Neutrophil (primary cell): Measurements from ENCODE around the gene SYNPR.
"Not testable (repeated sequence)": the region's sequence is repeated elsewhere in the genome, so short reads cannot be mapped to it uniquely, and the experiment has no call there.

Source experiments
- H3K27ac ChIP-seq: fragments of 200-600 bp; sonication (generic); 2 replicates; pipeline ENCODE4 v1.5.1; 2016; ENCODE audit warnings: mild to moderate bottlenecking, moderate library complexity
- H3K27me3 ChIP-seq: fragments of 200-600 bp; sonication (generic); 2 replicates; pipeline ENCODE4 v1.6.0; 2016; ENCODE audit warnings: mild to moderate bottlenecking
- H3K36me3 ChIP-seq: fragments of 200-600 bp; sonication (generic); 2 replicates; pipeline ENCODE4 v1.5.1; 2017
- H3K4me1 ChIP-seq, 2 experiments: fragments of 200-600 bp in 1 of 2; sonication (generic) in 1 of 2; 1 replicate in 1 of 2; 2 replicates in 1 of 2; pipeline versions ENCODE4 v1.5.1 to v1.6.1; 2013 to 2016; ENCODE audit warnings: low read depth in 1 of 2, low read length in 1 of 2, mild to moderate bottlenecking in 1 of 2, moderate library complexity in 1 of 2; ENCODE audit not compliant: control insufficient read depth in 1 of 2, insufficient read depth in 1 of 2
- H3K4me3 ChIP-seq, 2 experiments: fragments of 200-600 bp in 1 of 2; sonication (generic) in 1 of 2; 1 replicate in 1 of 2; 2 replicates in 1 of 2; pipeline ENCODE4 v1.5.1; 2013 to 2016; ENCODE audit warnings: low read depth in 1 of 2, low read length in 1 of 2, mild to moderate bottlenecking in 1 of 2, moderate library complexity in 1 of 2
- H3K9me3 ChIP-seq: fragments of 200-600 bp; sonication (generic); 2 replicates; pipeline ENCODE4 v1.5.1; 2016
- TF ChIP-seq, protein P1 (sequence below): fragments of 200-600 bp; sonication (generic); IDR thresholded peaks from 2 replicates; pipeline ENCODE4 v1.5.1; 2016; ENCODE audit warnings: antibody characterized with exemption

SYNPR gene

DNA sequence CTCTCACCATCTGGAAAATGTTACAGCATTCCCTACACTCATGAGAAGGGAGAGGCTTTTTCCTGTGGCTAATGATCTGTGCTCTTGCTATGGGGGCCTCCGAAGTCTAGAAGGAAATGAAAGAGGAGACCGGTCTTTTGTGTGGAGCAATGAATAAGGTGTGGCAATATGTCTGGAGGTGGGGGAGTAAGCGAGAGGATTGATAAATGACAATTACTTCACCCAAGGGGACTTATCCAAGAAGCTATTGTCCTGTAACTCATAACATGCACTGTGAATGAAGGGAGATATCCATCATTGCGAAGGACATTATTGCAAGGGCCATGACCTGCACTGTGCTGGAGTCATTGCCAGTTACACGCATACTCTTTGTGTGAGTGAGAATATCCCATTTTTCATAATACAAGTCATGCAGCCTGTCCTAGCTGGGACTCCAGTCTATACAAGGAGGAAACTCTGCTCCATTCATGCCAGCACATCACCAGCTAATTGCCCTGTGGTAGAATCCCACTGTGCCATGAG lies 37.7 kb upstream of the SYNPR start:
- Histone ChIP-seq H3K9me3 (no peaks in the 10 kb centered on the region), H3K27me3 (no peaks in the 10 kb centered on the region), H3K27ac (no peak overlapping the region), H3K36me3 (no peaks in the 10 kb centered on the region), H3K4me3 (no peak overlapping the region), H3K4me1 (no peaks in the 10 kb centered on the region)
- TF ChIP-seq, protein P1, sequence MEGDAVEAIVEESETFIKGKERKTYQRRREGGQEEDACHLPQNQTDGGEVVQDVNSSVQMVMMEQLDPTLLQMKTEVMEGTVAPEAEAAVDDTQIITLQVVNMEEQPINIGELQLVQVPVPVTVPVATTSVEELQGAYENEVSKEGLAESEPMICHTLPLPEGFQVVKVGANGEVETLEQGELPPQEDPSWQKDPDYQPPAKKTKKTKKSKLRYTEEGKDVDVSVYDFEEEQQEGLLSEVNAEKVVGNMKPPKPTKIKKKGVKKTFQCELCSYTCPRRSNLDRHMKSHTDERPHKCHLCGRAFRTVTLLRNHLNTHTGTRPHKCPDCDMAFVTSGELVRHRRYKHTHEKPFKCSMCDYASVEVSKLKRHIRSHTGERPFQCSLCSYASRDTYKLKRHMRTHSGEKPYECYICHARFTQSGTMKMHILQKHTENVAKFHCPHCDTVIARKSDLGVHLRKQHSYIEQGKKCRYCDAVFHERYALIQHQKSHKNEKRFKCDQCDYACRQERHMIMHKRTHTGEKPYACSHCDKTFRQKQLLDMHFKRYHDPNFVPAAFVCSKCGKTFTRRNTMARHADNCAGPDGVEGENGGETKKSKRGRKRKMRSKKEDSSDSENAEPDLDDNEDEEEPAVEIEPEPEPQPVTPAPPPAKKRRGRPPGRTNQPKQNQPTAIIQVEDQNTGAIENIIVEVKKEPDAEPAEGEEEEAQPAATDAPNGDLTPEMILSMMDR: no peak

DNA sequence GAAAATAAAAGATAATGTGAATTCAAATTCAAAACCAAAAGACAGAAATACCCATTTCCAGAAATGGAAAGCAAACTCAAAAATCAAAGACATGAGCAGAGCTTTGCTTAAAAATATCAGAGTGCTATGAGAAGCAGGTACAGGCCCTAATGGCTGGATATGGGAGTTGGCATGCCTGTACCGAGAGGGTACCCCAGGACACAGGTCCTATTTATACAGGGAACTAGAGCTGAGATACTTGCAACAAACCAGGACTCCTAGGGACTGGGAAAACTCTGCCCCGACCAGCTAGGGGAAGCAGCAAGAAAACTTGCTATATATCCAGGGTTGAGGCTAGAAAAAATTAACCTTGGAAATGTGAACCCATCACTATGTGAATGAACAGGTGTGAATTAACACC lies 36.0 kb upstream of the SYNPR start:
- TF ChIP-seq, protein P1: no peak
- Histone ChIP-seq H3K9me3 (no peaks in the 10 kb centered on the region), H3K27ac (no peak overlapping the region), H3K4me3 (no peak overlapping the region), H3K27me3 (no peaks in the 10 kb centered on the region), H3K36me3 (no peaks in the 10 kb centered on the region), H3K4me1 (no peaks in the 10 kb centered on the region)

DNA sequence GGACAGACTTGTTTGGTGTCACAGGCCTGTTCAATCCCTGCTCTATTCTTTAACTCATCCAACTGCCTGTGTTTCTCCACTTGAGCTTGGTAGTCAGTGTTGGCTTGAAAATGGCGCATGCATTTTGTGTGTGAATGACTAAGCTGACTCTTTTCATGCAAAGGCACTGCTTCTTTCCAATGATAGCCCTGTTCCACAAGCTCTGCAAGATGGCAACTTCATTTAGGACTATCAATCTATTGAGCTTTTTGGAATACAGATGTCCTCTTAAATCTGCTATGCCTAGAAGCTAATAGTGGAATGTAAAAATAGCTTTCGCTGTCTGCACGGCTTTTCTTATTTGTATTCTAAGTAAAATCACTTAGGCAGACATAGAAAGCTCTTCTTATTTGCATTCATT lies 33.6 kb upstream of the SYNPR start:
- H3K4me1 ChIP-seq: no peaks in the 10 kb centered on the region
- no peak overlapping the region for H3K27ac ChIP-seq
- no peaks in the 10 kb centered on the region for H3K9me3 ChIP-seq
- H3K36me3 ChIP-seq: no peaks in the 10 kb centered on the region
- TF ChIP-seq, protein P1: no peak
- no peaks in the 10 kb centered on the region for H3K27me3 ChIP-seq
- no peak overlapping the region for H3K4me3 ChIP-seq

DNA sequence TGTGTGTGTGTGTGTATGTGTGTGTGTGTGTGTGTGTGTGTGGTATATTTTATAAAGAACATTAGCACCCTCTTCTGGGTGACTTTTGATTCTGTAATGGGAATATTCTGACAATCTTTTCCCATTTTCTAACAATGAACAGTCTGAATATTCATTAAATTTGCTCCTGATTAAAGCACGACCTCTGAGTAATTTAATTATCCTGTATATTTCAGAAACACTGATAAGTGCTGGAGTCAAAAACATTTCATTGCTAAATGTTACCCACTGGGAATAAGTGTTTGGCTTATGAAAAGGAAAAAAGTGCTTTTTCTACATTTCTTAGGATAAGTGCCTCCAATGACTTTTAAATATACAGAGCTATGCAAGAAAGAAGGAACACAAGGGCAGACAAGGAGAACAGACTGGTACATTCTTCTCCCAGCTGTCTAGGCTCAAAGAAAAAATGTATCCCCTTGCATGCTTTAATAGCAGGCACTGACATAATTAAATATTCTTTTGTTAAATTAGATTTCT lies 32.3 kb upstream of the SYNPR start:
- no peak overlapping the region for H3K27ac ChIP-seq
- H3K9me3 ChIP-seq: no peaks in the 10 kb centered on the region
- H3K4me3 ChIP-seq: no peak overlapping the region
- TF ChIP-seq, protein P1: no peak
- no peaks in the 10 kb centered on the region for H3K27me3 ChIP-seq
- no peaks in the 10 kb centered on the region for H3K4me1 ChIP-seq
- no peaks in the 10 kb centered on the region for H3K36me3 ChIP-seq

DNA sequence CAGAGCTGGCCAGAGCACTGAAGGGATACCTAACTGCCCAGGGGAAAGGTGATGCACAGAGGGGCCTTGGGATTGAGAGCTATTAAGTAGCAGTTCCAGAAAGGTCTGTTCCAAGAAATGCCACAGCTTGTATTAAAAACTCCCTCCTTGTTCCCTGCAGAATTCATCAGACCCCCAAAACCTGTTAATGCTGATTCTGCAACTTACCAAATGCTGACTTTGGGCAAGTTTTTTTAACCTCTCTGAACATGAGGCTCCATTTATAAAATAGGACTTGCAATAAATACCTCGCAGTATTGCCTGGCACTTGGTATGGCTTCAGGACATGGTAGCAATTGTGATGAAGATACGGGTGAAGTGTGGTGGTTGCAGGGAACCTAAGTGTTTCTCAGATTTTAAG lies 30.1 kb upstream of the SYNPR start:
- no peaks in the 10 kb centered on the region for H3K36me3 ChIP-seq
- TF ChIP-seq, protein P1: no peak
- no peaks in the 10 kb centered on the region for H3K4me1 ChIP-seq

DNA sequence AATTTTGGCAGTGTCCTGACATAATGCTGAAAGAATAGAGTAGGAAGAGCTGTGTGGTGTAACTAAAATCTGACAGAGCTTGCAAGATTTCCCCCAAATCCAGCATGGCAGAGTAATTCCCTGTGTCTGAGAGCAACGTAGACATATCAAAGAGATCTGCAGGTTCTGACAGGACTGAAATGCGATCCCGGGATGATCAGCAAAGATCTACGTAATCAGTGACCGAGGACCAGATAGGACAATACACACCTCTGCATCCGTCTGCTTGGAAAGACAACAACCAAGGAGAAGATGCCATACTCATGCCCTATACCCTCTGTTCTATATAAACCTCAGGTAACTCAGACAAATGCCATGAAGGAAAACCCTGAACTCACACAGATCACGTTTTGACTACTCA lies 26.6 kb upstream of the SYNPR start:
- H3K4me3 ChIP-seq: no peak overlapping the region
- no peaks in the 10 kb centered on the region for H3K36me3 ChIP-seq
- H3K27ac ChIP-seq: no peak overlapping the region
- no peaks in the 10 kb centered on the region for H3K4me1 ChIP-seq
- no peaks in the 10 kb centered on the region for H3K9me3 ChIP-seq
- TF ChIP-seq, protein P1: no peak
- H3K27me3 ChIP-seq: no peaks in the 10 kb centered on the region

More for the DNA sequence above, 30.1 kb upstream of the SYNPR start:
- Histone ChIP-seq H3K27ac (no peak overlapping the region), H3K9me3 (no peaks in the 10 kb centered on the region), H3K27me3 (no peaks in the 10 kb centered on the region), H3K4me3 (no peak overlapping the region)

DNA sequence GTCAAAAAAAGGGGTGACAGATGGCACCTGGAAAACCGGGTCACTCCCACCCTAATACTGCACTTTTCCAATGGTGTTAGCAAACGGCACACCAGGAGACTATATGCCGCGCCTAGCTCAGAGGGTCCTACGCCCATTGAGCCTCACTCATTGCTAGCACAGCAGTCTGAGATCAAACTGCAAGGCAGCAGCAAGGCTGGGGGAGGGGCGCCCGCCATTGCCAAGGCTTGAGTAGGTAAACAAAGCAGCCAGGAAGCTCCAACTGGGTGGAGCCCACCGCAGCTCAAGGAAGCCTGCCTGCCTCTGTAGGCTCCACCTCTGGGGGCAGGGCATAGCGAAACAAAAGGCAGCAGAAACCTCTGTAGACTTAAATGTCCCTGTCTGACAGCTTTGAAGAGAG lies 22.3 kb upstream of the SYNPR start:
- H3K9me3 ChIP-seq, H3K4me3 ChIP-seq, H3K27ac ChIP-seq, H3K36me3 ChIP-seq, H3K4me1 ChIP-seq, H3K27me3 ChIP-seq: not testable (repeated sequence)
